Kidney tubule cell (primary cell): ENCODE results near the gene PALLD.
"Not testable (repeated sequence)": the region's sequence is repeated elsewhere in the genome, so short reads cannot be mapped to it uniquely, and the experiment has no call there.

Experiments
- DNase-seq: peaks from one replicate; pipeline ENCODE4 v3.0.0-alpha.2; 2018; ENCODE audit warnings: low spot score

The PALLD gene

DNA sequence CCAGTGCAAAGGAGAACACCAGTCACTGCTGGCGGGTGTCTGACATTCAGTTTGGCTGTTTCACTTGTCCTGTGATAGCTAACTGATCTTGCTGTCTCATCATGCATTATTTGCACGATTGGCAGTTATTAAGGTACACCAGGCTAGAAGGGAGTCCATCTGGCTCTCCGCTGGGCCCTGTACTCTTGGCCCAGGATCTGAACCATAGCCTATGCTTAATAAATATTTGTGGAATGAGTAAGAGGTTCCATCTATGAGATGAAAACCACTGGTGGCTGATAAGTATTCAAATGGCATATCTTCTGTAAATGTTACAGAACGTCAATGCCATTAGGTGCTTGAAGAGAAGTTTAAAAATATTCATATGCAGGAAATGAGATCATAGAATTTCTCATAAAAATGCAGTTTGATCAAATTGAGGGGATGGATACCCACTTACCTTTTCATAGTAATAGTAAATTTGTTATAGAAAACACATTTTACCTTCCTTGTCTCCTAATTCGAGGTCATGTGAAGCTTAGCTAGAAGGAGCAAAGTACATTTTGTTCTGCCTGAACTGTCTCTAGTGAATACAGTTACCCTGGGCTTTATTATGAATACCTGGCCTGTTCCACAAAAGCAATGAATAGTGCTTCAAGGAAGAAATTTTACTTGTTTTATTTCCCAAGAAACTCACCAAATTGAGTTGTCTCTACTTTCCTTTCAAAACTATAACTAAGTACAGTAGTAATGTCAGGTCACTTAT lies 299.7 kb downstream of the PALLD start:
- DNase-seq: peak; percentile 93

DNA sequence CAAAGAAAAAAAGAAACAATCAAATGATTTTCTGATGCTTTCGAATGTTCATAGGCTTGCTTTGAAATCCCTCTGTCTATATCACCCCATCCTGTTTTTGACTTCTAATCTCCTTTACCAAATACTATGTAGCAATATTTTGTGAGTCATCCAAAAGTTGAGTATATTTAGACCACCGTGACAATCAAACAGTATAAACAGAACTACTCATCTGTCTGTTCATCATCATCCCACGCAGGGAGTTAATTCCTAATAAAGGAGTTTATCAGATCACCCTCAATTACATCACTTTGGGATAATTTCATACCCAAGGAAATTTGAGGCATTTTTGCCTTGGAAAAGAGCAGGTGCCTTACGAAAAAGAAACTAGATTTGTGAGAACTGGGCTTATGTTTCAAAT lies 300.3 kb downstream of the PALLD start:
- peak; percentile 83 for DNase-seq

- DNase-seq: no peak
Measured at GRCh38 chr4:168797738-168798375, 301.0 kb downstream of the PALLD start.

- DNase-seq: peak; percentile 40
Measured at GRCh38 chr4:168800926-168801325, 304.1 kb downstream of the PALLD start.

- DNase-seq: no peak
Measured at GRCh38 chr4:168802222-168802621, 305.4 kb downstream of the PALLD start.

- DNase-seq: not testable (repeated sequence)
Measured at GRCh38 chr4:168803052-168803451, 306.2 kb downstream of the PALLD start.

DNA sequence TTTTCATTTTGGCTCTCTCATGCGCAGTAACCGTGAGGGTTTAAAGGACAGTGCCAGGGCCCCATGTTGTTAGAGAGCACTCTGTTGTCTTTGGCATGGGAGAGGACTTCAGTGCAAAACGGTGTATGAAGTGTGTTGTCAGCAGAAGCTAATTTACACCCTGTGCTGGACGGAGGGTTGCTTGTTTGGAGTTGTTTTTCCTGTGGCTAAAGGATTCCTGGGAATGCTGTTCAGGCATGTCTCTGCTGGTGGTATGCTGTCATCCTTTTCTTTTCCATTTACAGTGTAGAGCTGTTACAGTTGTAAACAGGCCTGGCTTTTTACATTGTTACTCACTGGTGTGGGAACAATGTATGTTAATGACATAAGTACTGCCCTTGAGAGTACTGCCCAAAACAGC lies 306.9 kb downstream of the PALLD start:
- DNase-seq: peak; percentile 83

DNA sequence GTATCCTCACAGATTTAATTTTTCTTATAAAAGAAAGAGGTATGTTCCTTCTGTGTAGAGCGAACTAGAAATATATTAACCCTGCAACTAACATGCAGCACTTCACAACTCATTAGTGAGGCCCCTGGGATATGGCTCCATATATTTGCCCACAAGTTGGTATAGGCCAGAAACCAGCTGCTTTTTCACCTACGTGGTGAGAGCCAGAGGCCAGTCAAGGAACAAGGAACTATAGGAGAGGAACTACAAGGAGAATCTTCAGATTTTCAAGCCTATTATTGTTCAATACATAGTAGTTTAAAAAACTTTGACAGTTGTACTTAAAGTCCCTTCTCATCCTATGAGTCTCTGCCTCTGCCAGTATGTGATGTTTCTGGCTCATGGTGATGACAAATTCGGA lies 307.3 kb downstream of the PALLD start:
- DNase-seq: no peak

DNA sequence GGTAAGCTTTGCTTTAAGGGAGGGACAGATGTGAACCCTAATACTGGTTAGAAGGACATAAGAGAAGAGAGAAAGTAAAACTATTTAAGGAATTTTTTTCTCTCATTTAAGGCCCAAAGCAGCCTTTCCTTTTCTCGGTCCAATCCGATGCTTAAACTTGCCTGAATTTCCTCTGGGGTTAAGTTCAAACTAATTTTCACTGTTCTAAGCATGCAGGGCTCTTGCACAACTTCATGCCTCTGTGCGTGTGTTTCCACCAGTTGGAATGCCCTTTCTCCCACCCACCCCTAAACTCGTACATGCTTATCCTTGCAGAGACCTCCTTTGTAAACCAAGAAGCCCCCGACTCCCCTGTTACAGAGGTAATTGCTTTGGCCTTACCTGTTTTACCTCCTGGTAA lies 308.5 kb downstream of the PALLD start:
- DNase-seq: no peak

- DNase-seq: not testable (repeated sequence)
Measured at GRCh38 chr4:168806247-168806646, 309.4 kb downstream of the PALLD start.

- peak; percentile 17 for DNase-seq
Measured at GRCh38 chr4:168811207-168811606, 314.4 kb downstream of the PALLD start.

DNA sequence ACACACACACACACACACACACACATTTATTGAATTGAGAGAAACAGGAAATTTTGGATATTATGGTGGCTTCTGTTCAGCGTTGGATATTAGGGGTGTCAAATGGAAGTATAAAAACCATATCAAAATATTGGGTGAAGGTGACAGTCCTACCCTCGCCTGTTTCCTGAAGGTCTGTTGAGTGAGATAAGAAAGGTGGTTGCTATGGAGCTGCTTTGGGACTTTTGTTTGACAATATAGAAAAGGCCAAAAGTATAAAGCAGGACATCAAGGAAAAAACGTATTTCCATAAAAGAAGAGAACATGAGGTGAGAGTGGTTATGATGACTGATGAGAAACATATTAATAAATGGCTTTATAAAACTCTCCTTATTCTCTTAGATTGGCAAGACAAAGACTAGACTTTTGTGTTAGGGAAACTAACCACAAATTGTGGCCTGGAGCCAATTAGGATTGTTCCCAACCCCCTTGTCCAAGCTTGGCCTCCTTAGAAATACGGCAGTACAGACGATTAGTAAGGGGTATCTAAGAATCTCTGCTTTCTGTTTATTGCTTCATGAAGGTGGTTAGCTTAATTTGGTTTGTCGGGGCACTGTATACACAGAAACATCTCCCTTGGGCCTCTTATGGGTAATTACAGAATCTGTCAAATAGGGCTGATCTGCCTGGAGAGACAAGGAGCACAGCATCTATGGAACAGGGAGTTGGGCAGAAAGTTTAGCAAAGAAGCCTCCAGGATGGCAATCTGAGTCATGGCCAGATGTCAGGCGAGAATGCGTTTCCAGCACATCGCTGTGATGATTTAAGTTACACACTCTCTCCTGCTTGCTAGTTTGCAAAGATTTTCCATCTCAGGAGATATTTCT lies 315.2 kb downstream of the PALLD start:
- DNase-seq: no peak

GRCh38 chr4:168812806-168813205 lies 316.0 kb downstream of the PALLD start:
- DNase-seq: no peak

DNA sequence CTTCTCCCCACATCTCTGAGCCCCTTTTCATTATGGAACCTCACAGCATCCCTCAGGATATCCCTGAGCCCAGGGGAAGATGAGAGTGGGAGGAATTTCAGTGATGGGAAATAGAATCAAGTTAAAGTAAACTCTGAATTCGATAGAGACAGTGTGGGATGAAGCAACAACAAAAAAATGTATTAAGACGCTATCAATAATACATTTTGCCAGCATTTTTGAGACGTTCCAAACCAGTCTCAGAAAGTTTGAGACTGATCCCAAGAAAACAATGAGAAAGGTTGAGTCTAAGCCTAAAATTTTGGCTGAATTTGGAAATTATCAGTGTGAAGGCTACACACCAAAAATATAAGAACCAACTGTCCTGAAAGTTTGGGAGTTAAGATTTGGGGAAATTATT lies 317.0 kb downstream of the PALLD start:
- DNase-seq: no peak

DNA sequence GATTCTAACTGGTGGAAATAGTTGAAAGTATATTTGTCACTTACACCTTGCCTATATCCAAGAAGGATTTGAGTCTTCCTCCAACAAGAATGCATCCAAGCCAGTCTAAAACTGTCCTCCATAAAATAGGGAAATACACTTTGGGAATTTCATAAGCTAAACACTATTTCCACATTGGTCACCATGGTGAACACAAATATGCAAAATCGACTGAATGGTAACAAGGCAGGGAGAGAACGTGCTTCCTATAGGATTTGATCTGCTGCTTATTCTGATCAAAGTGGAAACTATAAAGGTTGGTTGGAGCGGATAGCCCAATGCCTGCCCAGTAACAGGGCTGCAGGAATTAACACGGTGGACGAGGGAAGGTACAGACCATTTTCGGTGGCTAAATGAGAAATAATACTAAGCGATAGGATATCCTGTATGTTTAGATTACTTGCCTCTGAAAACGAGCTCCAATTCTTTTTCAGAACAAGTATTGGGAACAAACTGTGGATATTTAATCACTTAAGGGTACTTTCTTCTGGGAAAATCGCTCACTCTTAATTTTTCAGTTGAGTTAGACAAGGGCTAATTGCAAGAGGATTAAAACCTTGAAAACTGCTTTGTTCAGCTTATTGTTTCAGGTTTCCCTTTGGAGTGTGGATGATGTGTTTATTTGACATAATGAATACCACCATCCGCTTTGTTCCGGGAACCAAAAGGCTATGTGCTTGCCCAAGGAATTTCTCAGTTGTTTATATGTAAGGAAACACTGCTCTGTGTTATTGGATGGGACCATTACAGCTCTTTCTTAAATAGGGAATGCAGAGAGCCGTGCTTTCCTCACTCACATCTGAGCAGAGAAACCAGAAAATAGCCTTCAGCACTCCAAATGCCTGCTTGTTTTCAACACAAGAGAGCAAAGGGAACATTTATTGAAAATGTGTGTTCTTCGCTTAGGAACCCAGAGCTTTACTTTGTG lies 318.8 kb downstream of the PALLD start:
- DNase-seq: no peak

- no peak for DNase-seq
Measured at GRCh38 chr4:168817370-168817769, 320.5 kb downstream of the PALLD start.

GRCh38 chr4:168822481-168822880 lies 325.6 kb downstream of the PALLD start:
- DNase-seq: no peak

- DNase-seq: no peak
Measured at GRCh38 chr4:168825975-168826374, 329.1 kb downstream of the PALLD start.

GRCh38 chr4:168826620-168827019 lies 329.8 kb downstream of the PALLD start:
- no peak for DNase-seq

DNA sequence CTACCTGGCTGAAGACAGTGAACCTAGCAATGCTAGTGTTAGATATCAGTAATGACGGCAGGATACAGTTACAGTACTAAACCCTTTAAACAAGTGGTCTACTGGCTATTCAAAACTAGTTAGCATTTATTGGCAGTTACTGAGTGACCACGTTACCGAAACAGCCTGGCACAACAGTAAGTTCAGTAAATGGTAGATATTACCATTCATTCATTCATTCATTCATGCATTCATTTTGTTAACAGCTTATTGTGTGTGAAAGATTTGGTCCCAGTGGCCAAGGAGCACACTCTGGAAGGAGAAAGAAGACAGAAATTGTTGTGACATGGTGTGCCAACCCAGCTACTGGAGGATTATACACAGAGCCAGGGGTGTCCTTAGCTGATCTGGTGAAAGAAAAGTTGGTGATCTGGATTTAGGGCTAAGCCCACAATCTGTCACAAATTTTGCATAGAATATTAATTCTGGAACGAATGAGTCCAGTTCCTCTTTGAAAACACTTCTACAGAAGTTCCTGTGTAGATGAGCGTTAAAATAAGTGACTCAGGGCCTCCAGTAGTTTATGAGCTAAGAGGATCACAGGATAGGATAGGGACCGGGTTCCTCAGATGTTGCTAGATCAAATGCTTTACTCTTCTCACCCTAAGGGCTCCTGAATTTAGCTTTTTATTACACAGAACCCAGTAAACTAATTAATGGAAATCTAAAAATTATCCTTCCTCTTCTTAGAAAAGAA lies 334.1 kb downstream of the PALLD start:
- DNase-seq: peak; percentile 31

- no peak for DNase-seq
Measured at GRCh38 chr4:168831585-168831918, 334.7 kb downstream of the PALLD start.
